ENCODE results near the gene PALLD. TPM values are rescaled to one million over a fixed set of nuclear protein-coding genes. Genes with fewer than 3 reads are reported as not detected.

The PALLD gene
- total RNA-seq, 1 experiment from 2014 or later: 18.3 TPM

- Histone ChIP-seq H3K9me3 (ENCODE audit: control insufficient read depth, low read depth, low read length) (no peaks in the 10 kb centered on the region), H3K9ac (ENCODE audit: extremely low read depth, insufficient read length, low read length) (no peak overlapping the region), H2AK5ac (ENCODE audit: insufficient read length, low read length) (no peak overlapping the region), H4K91ac (ENCODE audit: insufficient read length, low read depth, low read length) (no peak overlapping the region), H3K18ac (ENCODE audit: insufficient read length, low read depth, low read length) (no peak overlapping the region), H2BK120ac (ENCODE audit: low read depth, low read length, poor library complexity, severe bottlenecking) (no peak overlapping the region), H2BK5ac (ENCODE audit: insufficient read length, low read length) (no peak overlapping the region), H3T11ph (ENCODE audit: low read length) (no peak overlapping the region), H4K5ac (ENCODE audit: insufficient read length, low read depth, low read length) (no peak overlapping the region), H3K4me2 (ENCODE audit: insufficient read depth, insufficient read length, low read length) (no peak overlapping the region), H3K27me3 (ENCODE audit: insufficient read depth, low read length) (no peaks in the 10 kb centered on the region), H2AFZ (ENCODE audit: low read length) (no peak overlapping the region), H4K8ac (replicated peaks; ENCODE audit: insufficient read length, low read depth, low read length) (no peak overlapping the region), H3K4ac (ENCODE audit: low read depth, low read length) (no peak overlapping the region), H3K79me2 (ENCODE audit: insufficient read depth, low read length) (no peaks in the 10 kb centered on the region), H2BK12ac (ENCODE audit: insufficient read length, low read depth, low read length) (no peak overlapping the region), H4K20me1 (ENCODE audit: control insufficient read depth, insufficient read depth, insufficient read length) (no peaks in the 10 kb centered on the region), H3K23ac (ENCODE audit: insufficient read length, low read depth, low read length) (no peak overlapping the region), H3K79me1 (ENCODE audit: insufficient read depth, low read depth, low read length, poor library complexity, severe bottlenecking) (no peaks in the 10 kb centered on the region), H3K4me1 (ENCODE audit: insufficient read depth, low read length) (peaks cover 6% of the 10 kb centered on the region; the same call in 1 of the 2 replicates), H3K27ac (ENCODE audit: insufficient read length, low read depth, low read length) (no peak overlapping the region), H2BK20ac (ENCODE audit: low read depth, low read length, poor library complexity, severe bottlenecking) (no peak overlapping the region), H2BK15ac (ENCODE audit: low read depth, low read length) (no peak overlapping the region), H3K14ac (ENCODE audit: insufficient read depth, low read length) (no peak overlapping the region), H3K56ac (ENCODE audit: insufficient read length, low read depth, low read length) (no peak overlapping the region), H3K23me2 (ENCODE audit: insufficient read length, low read depth, low read length, poor library complexity, severe bottlenecking) (no peaks in the 10 kb centered on the region)
- Mint-ChIP-seq H3K36me3 (ENCODE audit: insufficient read depth in 1 of 3, low read depth in 3 of 3) (no peaks in the 10 kb centered on the region), H3K4me1 (peaks cover 24 to 36% of the 10 kb centered on the region in 2 experiments), H3K27ac (no peak overlapping the region), H3K27me3 (ENCODE audit: low read depth) (no peaks in the 10 kb centered on the region), H3K9me3 (no peaks in the 10 kb centered on the region), H3K4me3 (no peak overlapping the region)
- WGBS (ENCODE audit: extremely low coverage, insufficient read length, low lambda C conversion rate): no CpG with 5 or more reads among the region's 4 CpGs
- no peak for TF ChIP-seq CTCF (conservative IDR thresholded peaks at IDR 0.05)
- DNase-seq: no peak
Measured at GRCh38 chr4:168654104-168654847, 157.4 kb downstream of the PALLD start.

Data from H9 (cell line).